ENCODE results near the gene KIF6.
"Not testable (repeated sequence)": the region's sequence is repeated elsewhere in the genome, so short reads cannot be mapped to it uniquely, and the experiment has no call there.

The KIF6 gene

DNA sequence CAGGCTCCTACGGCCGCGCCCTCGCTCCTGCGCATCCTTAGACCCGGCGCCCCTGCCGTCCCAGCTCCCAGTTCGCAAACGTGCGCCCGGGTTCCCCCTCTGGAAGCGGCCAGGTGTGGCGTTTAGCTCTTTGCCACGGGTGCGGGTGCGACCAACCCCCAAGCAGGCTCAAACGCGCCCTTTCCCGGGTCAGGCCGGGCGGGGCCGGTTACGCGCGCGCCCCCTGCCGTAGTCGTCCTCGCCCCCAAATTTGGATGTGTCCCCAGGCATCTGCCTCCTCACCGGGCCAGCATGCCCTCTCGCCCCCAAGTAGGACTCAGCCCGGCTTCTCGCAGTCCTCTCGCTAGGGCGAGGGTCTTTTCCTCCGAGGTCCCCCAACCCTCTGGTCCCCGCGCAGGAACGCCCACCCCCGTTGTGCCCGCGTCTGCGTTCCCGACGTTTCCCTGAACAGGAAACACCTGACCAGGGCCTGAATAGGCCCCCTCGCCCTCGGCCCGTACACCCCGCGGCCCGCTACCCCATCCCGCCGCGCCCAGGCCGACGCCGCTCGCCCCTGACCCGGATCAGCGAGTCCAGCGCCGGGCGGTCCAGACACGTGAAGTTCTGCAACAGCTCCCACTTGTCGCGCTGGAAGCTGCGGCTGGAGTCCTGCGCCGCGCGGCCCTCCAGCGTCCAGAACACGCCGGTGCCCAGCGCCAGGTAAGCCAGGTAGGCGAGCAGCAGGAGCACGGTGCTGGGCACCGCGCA lies 411.5 kb downstream of the KIF6 start:
- no peak for DNase-seq (ENCODE audit: low read depth in 2 of 2)

GRCh38 chr6:39312912-39313525 lies 412.2 kb downstream of the KIF6 start:
- DNase-seq (ENCODE audit: low read depth in 2 of 2), result no peak

- DNase-seq (ENCODE audit: low read depth in 2 of 2), result no peak
These were observed 414.7 kb downstream of the KIF6 start for GRCh38 chr6:39310542-39310941.

DNA sequence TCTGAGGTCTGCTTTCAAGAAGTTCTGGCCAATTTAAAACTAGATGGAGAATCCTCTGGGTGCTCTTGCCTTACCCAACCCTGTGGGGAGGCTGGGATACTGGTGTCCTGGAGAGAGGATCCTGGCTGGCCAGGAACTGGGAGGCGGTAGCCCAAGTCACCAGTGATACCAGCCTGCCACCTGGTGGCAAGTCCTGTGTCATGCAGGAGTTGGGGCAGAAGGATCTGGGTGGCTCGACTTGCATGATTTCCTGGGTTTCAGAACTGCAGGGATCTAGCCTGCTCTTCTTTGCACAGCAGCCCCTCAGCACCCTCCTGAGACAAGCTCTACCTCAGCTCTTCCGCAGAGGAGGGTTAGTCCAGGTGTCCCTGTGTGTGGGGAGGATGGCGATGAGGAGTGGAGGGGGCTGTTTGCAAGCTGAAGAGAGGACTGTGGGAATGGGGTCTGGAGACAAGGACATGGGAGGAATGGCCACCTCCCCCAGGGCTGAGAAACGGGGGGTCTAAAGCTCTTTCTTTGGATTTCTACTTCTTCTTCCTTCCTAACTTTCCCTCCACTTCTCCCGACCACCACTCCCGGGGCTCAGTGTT lies 415.2 kb downstream of the KIF6 start:
- DNase-seq (ENCODE audit: low read depth in 2 of 2), result peak; percentile 26 to 28

GRCh38 chr6:39307462-39307861 lies 417.7 kb downstream of the KIF6 start:
- DNase-seq (ENCODE audit: low read depth in 2 of 2), result no peak

DNA sequence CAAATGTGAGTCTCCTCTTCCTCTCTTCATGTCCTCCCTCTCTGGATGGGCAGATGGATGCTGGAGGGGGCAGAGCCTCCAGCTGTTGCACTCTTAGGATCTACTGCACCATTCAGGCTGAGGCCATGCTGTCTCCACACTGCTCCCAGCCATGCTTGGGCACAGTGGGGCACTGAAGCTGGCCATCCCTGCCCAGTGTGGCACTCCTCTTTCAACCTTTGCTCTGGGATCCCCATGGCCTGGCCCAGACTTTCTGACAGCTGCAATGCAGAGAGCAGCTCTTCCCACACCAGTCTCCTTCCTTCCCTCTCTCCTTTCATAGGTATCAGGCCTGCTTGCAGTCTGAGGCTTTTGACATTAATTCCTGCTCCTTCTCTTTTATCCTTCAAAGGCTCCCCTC lies 420.3 kb downstream of the KIF6 start:
- no peak for DNase-seq (ENCODE audit: low read depth in 2 of 2)

DNA sequence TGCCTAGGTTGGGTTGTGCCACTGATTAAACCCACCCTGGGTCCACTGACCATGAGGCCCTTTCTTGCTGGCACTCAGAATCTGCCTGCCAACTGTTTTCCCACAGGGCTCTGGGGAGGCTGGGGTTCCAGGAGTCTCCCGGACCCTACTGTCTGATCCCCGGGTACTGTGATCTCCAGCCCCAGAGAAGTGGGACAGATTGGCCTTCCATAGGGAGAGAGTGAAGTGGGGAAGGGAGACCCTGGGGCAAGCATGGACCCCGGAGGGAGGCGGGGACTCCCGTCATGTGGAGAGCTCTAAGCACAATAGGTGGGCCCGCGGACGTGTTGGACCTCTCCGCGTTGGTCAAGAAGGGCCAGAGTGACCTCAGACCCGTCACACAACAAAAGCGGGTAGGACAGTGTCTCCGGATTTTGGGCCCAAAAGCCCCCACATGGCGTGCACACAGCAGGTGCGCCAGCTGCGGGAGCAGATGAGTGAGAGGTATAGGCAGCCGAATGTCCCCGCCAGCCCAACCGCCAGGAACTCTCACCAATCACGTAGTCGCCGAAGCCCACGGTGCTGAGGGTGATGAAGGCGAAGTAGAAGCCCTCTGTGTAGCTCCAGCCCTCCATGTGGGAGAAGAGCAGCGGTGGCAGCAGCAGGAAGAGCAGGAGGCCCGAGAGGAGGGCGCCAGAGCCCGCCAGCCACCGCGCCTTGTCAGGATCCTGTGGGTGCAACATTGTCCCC lies 421.6 kb downstream of the KIF6 start:
- DNase-seq (ENCODE audit: low read depth in 2 of 2), result no peak

- peak; percentile 79 to 86 for DNase-seq (ENCODE audit: low read depth in 2 of 2)
These were observed 422.4 kb downstream of the KIF6 start for GRCh38 chr6:39302669-39303424.

GRCh38 chr6:39302011-39302410 lies 423.2 kb downstream of the KIF6 start:
- DNase-seq (ENCODE audit: low read depth in 2 of 2), result no peak

- no peak for DNase-seq (ENCODE audit: low read depth in 2 of 2)
These were observed 423.6 kb downstream of the KIF6 start for GRCh38 chr6:39301606-39302005.

DNA sequence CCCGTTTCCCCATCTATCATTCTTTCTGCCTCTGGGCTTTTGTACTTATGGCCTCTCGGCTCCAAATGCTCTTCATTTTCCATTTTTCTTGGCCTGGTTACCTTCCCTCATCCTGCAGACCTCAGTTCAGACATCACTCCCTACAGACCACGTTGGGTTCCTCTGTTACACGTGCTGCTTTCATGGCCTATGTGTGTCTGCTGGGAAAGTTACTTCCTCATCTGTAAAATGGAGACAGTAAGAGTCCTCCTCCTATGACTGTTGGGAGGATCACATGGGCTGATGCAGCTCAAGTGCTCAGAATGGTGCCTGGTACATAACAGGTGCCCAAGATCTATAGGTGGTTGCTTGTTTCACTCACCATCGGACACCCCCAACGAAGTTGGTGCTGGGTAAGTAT lies 424.5 kb downstream of the KIF6 start:
- DNase-seq (ENCODE audit: low read depth in 2 of 2), result no peak

GRCh38 chr6:39298061-39298460 lies 427.1 kb downstream of the KIF6 start:
- DNase-seq (ENCODE audit: low read depth in 2 of 2), result no peak

DNA sequence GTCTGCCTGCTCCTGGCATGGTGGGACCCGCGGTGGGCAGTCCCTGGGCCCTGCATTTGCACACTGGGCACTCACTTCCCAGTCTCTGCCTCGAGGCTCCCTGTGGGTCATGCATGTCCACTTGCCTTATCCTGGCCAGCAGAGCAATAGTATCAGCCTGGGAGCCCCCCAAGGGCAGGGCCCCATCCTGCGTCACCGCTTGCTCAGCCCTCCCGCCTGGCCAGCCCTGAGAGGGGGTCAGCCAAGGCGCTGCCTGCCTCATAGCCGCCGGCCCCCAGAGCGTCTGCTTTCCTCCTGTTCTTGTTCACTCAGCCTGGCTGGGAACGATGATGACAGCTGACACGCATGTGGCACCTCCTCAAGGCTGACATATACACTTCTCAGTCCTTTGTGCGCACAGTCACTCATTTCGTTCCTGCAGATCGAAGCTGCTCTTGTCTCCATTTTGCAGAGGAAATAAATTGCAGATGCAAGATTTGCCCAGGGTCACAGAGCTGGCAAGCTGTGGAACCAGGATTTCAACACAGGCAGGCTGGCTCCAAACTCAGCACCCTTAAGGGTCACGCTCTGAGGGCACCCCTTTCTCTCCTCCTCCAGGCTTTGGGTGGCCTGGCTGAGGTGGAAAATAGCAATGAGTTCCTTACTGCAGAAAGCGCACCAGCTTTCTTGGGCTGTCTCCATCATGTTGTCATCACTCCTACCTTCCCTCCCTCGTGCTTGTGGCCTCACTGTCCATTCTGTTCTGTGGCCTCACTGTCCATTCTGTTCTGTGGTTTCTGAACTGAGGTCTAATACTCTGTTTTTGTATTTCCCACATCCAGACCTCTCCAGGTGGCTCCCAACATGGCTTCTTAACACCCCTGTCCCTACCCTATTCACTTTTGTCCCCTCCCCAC lies 428.2 kb downstream of the KIF6 start:
- DNase-seq (ENCODE audit: low read depth in 2 of 2), result no peak

DNA sequence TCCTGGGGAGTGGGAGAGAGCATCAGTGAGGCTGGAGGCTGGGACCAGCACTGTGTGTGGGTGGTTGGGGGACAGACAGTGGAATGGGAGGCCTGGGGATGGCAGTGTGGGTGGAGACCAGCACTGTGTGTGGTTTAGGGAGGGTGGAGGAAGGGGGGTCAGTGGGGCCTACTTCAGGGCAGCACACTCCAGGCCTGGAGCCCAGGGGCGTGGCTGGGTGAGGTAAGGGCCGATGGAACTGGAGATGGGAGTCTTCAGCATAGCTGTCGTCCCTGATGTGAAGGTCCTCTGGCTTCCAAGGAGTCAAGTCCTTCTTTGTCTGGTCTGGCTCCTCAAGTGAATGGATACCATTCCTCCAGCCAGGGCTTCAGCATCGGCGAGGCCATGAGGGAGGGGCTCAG lies 429.6 kb downstream of the KIF6 start:
- no peak for DNase-seq (ENCODE audit: low read depth in 2 of 2)

DNA sequence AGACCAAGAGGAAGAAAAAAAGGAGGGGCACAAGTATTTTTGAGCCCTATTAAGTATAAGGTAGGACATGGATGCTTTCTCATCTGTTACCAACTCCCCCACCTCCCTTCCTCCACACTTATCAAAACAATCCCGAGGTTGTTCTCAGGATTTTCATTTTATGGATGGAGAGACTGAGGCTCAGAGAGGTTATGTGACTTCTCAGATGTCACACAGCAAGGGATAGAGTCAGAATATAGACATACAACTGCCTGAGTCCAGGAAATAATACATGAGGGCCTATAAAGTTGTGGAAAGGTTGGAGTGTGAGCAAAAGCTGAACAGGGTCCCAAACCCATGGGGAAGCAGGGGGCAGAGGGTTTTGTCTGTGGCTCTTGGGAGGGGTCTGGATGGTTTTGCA lies 430.3 kb downstream of the KIF6 start:
- DNase-seq (ENCODE audit: low read depth in 2 of 2), result no peak

GRCh38 chr6:39294133-39294532 lies 431.1 kb downstream of the KIF6 start:
- no peak for DNase-seq (ENCODE audit: low read depth in 2 of 2)

DNA sequence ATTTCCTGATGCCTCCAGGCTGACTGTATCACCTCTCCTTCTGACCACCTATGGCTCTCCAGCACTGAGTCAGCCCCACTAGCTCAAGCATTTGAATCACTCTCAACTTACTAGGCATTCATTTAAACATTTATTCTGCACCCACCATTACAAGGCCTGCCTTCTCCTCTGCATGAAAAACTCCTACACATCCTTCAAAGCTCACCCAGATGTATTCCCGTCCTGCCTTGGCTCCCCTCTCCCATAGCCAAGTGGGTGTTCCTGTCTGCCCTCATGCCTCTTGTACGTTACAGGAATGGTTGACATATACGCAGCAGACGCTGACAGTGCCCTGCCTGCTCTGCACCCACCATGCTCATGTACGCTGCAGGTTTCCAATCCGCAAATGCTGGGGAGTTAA lies 432.6 kb downstream of the KIF6 start:
- no peak for DNase-seq (ENCODE audit: low read depth in 2 of 2)

- DNase-seq (ENCODE audit: low read depth in 2 of 2), result no peak
These were observed 435.7 kb downstream of the KIF6 start for GRCh38 chr6:39289490-39289889.

GRCh38 chr6:39287601-39288000 lies 437.6 kb downstream of the KIF6 start:
- no peak for DNase-seq (ENCODE audit: low read depth in 2 of 2)

DNA sequence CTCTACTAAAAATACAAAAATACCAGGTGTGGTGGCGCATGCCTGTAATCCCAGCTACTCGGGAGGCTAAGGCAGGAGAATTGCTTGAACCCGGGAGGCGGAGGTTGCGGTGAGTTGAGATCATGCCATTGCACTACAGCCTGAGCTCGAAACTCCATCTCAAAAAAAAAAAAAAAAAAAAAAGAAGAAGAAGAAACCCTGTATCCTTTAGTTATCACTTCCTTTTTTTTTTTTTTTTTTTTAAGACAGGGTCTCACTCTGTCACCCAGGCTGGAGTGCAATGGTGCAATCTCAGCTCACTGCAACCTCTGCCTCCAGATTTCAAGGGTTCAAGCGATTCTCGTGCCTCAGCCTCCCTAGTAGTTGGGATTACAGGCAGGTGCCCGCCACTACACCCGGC lies 438.6 kb downstream of the KIF6 start:
- DNase-seq (ENCODE audit: low read depth in 2 of 2), result not testable (repeated sequence)

GRCh38 chr6:39282774-39283173 lies 442.4 kb downstream of the KIF6 start:
- no peak for DNase-seq (ENCODE audit: low read depth in 2 of 2)

All from stimulated activated CD4-positive, alpha-beta T cell treated with anti-CD3 and anti-CD28 coated beads, Interleukin-1b, Interleukin-23, amount 100 ng/mL, for 4 hours (primary cell).